Liver (tissue), 9 donors: ENCODE measurements around the gene PTGER2. TPM values are rescaled to one million over a fixed set of nuclear protein-coding genes. Genes with fewer than 3 reads are reported as not detected.

Source experiments
- DNase-seq: peaks from one replicate; pipeline ENCODE4 v3.0.0-alpha.2; 2017; ENCODE audit warnings: low spot score
- H3K27ac ChIP-seq, 2 donors: one replicate each; pipeline ENCODE4 v1.7.0; 2013; ENCODE audit warnings: inconsistent platforms in 2 of 2, low read length in 2 of 2, control low read depth in 1 of 2, low read depth in 1 of 2, mild to moderate bottlenecking in 1 of 2
- H3K27me3 ChIP-seq, 4 donors: one replicate each; pipeline versions ENCODE4 v1.6.1 to v1.7.0; 2013; ENCODE audit warnings: low read length in 3 of 4, inconsistent platforms in 1 of 4, mild to moderate bottlenecking in 1 of 4, moderate library complexity in 1 of 4; ENCODE audit not compliant: control insufficient read depth in 4 of 4, insufficient read depth in 4 of 4
- H3K36me3 ChIP-seq, 4 donors: one replicate each; pipeline versions ENCODE4 v1.6.1 to v1.7.0; 2013; ENCODE audit warnings: low read length in 3 of 4, mild to moderate bottlenecking in 3 of 4, low read depth in 1 of 4, moderate library complexity in 1 of 4; ENCODE audit not compliant: control insufficient read depth in 4 of 4, insufficient read depth in 3 of 4
- H3K4me1 ChIP-seq, 4 donors: one replicate each; pipeline versions ENCODE4 v1.6.1 to v1.7.0; 2013; ENCODE audit warnings: low read length in 3 of 4, mild to moderate bottlenecking in 3 of 4, moderate library complexity in 1 of 4; ENCODE audit not compliant: control insufficient read depth in 4 of 4, insufficient read depth in 4 of 4
- H3K4me3 ChIP-seq, 3 donors: one replicate each; pipeline versions ENCODE4 v1.6.1 to v1.7.0; 2013; ENCODE audit warnings: low read length in 3 of 3, control low read depth in 1 of 3, low read depth in 1 of 3, mild to moderate bottlenecking in 1 of 3
- H3K9ac ChIP-seq, 2 donors: one replicate each; pipeline ENCODE4 v1.7.0; 2013; ENCODE audit warnings: low read length in 2 of 2, mild to moderate bottlenecking in 2 of 2, moderate library complexity in 2 of 2, control low read depth in 1 of 2, low read depth in 1 of 2
- H3K9me3 ChIP-seq, 4 donors: one replicate each; pipeline versions ENCODE4 v1.6.1 to v1.7.0; 2013; ENCODE audit warnings: low read length in 3 of 4; ENCODE audit not compliant: control insufficient read depth in 4 of 4
- ATF3 ChIP-seq: IDR thresholded peaks from 2 replicates; pipeline ENCODE4 v1.6.1; 2016; ENCODE audit warnings: antibody characterized with exemption
- CTCF ChIP-seq: fragments of 150-350 bp; IDR thresholded peaks from 2 replicates; pipeline ENCODE4 v1.5.1; 2017; ENCODE audit warnings: improper control_type of control experiment, low read depth, low read length; ENCODE audit not compliant: missing input control
- EGR1 ChIP-seq, 2 donors: IDR thresholded peaks; 2 replicates each; pipeline ENCODE4 v1.6.1; 2016 to 2018; ENCODE audit warnings: antibody characterized with exemption in 2 of 2, low read depth in 2 of 2
- FOXA2 ChIP-seq: IDR thresholded peaks from 2 replicates; pipeline ENCODE4 v1.6.1; 2016; ENCODE audit warnings: antibody characterized with exemption
- GABPA ChIP-seq, 2 donors: IDR thresholded peaks in 1 of 2; conservative IDR thresholded peaks in 1 of 2; 2 replicates each; pipeline ENCODE4 v1.6.1; 2016; ENCODE audit warnings: antibody characterized with exemption in 2 of 2, mild to moderate bottlenecking in 1 of 2, moderate library complexity in 1 of 2
- HNF4A ChIP-seq, 2 donors: conservative IDR thresholded peaks; 2 replicates each; pipeline ENCODE4 v1.6.1; 2016; ENCODE audit warnings: antibody characterized with exemption in 2 of 2, mild to moderate bottlenecking in 2 of 2
- HNF4G ChIP-seq: IDR thresholded peaks from 2 replicates; pipeline ENCODE4 v1.6.1; 2016; ENCODE audit warnings: antibody characterized with exemption
- JUND ChIP-seq, 2 donors: IDR thresholded peaks; 2 replicates each; pipeline ENCODE4 v1.6.1; 2016; ENCODE audit warnings: antibody characterized with exemption in 2 of 2
- MAX ChIP-seq: IDR thresholded peaks from 2 replicates; pipeline ENCODE4 v1.6.1; 2016; ENCODE audit warnings: antibody characterized with exemption
- RAD21 ChIP-seq, 2 donors: IDR thresholded peaks; 2 replicates each; pipeline ENCODE4 v1.6.1; 2016; ENCODE audit warnings: antibody characterized with exemption in 2 of 2, mild to moderate bottlenecking in 2 of 2
- REST ChIP-seq: IDR thresholded peaks from 2 replicates; pipeline ENCODE4 v1.6.1; 2016; ENCODE audit warnings: antibody characterized with exemption, mild to moderate bottlenecking
- RXRA ChIP-seq, 2 donors: IDR thresholded peaks; 2 replicates each; pipeline ENCODE4 v1.6.1; 2017 to 2018; ENCODE audit warnings: antibody characterized with exemption in 2 of 2, mild to moderate bottlenecking in 1 of 2
- SP1 ChIP-seq: IDR thresholded peaks from 2 replicates; pipeline ENCODE4 v1.6.1; 2018; ENCODE audit warnings: antibody characterized with exemption, mild to moderate bottlenecking
- TAF1 ChIP-seq: conservative IDR thresholded peaks from 2 replicates; pipeline ENCODE4 v1.6.1; 2016; ENCODE audit warnings: antibody characterized with exemption, mild to moderate bottlenecking
- ZBTB33 ChIP-seq: IDR thresholded peaks from 2 replicates; pipeline ENCODE4 v1.6.1; 2016; ENCODE audit warnings: antibody characterized with exemption
- WGBS: extraction: QIAGEN DNeasy Blood & Tissue Kit; methylation state at CpG from one replicate; pipeline ENCODE4 v1.1.7; 2013; 5-methylcytosine and 5-hydroxymethylcytosine counted together
- polyA plus RNA-seq, 2 donors: library from polyadenylated mRNA; stranded (reverse) in 1 of 2; unstranded in 1 of 2; fragments of 200-250 nt in 1 of 2; fragments of >200 nt in 1 of 2; fragmentation: Nextera tagmentation in 1 of 2; extraction: Ambion mirVana in 1 of 2; gene quantifications; one replicate each; pipeline versions ENCODE4 v1.2.1 to v1.2.3, GENCODE V29; 2013 to 2015
- total RNA-seq, 2 donors: library from RNA; depleted of rRNA; stranded (reverse); fragments of >200 nt; gene quantifications; one replicate each; pipeline ENCODE4 v1.2.3, GENCODE V29; 2014
- donor health status: healthy.
- donor health status: healthy.
- donor health status: healthy.
- donor health status: healthy.
- donor health status: healthy.

Gene PTGER2
- total and polyA plus RNA-seq, 4 donors, result 0.36 to 1.9 (median 0.81) TPM

- no peaks in the 10 kb centered on the region for H3K9me3 ChIP-seq
- no peaks in the 10 kb centered on the region for H3K4me1 ChIP-seq
- no peak overlapping the region for H3K4me3 ChIP-seq
- TF ChIP-seq SP1 (no peak), JUND (IDR thresholded peaks at IDR 0.05) (no peak), ZBTB33 (no peak), MAX (no peak), CTCF (no peak), HNF4G (no peak), RAD21 (IDR thresholded peaks at IDR 0.05) (no peak), EGR1 (IDR thresholded peaks at IDR 0.05; ENCODE audit: low read depth in 2 of 2) (no peak), ATF3 (no peak), RXRA (IDR thresholded peaks at IDR 0.05) (no peak), TAF1 (no peak), GABPA (IDR thresholded peaks at IDR 0.05 in 1 of 2, conservative IDR thresholded peaks at IDR 0.05 in 1 of 2) (no peak), REST (no peak), HNF4A (conservative IDR thresholded peaks at IDR 0.05) (no peak), FOXA2 (no peak)
- no peak overlapping the region for H3K9ac ChIP-seq
- 67% methylated on average over 2 of the region's 2 CpGs for WGBS
- H3K36me3 ChIP-seq, result no peaks in the 10 kb centered on the region
- H3K27me3 ChIP-seq, result peaks cover 0 to 6% (median 0%) of the 10 kb centered on the region in 4 donors
- DNase-seq, result no peak
- no peak overlapping the region for H3K27ac ChIP-seq
These were observed 31.0 kb upstream of the PTGER2 start for GRCh38 chr14:52283099-52283498.
